ENCODE results near the gene CZIB.

- TF ChIP-seq CTCF (IDR thresholded peaks at IDR 0.05 in 4 of 5, conservative IDR thresholded peaks at IDR 0.05 in 1 of 5) (no peak), POLR2A (IDR thresholded peaks at IDR 0.05) (no peak)
Observed at GRCh38 chr1:53258216-53258615, 37.8 kb upstream of the CZIB start.
